HepG2 (cell line): ENCODE data around the gene SAMD4A. TPM values are rescaled to one million over a fixed set of nuclear protein-coding genes. Genes with fewer than 3 reads are reported as not detected.

Experiments used
- ATAC-seq: fragments of 200-7000 bp; cut with Tn5 transposase; 3 replicates; pipeline ENCODE4 v1.9.1; 2020; ENCODE audit warnings: mild to moderate bottlenecking, moderate library complexity
- BruUV-seq: library from RNA; stranded (reverse); fragments of 400-500 nt; replicated peaks from 2 replicates; lab custom pipeline; 2021; lab: Mats Ljungman, UMichigan
- CTCF ChIA-PET: fragments of 300-600 bp; formaldehyde crosslinking; extraction: SDS; loops from one replicate; lab custom pipeline; 2021; ENCODE audit warnings: low total read pairs, inconsistent platforms, low intra/inter-chr PET ratio; lab: Yijun Ruan, JAX
- POLR2A ChIA-PET: fragments of 350-600 bp; sonication (Branson Sonifier 250); formaldehyde crosslinking; loops from one replicate; lab custom pipeline; 2020; ENCODE audit warnings: antibody characterized with exemption, inconsistent platforms; lab: Yijun Ruan, JAX
- DNase-seq: peaks from one replicate; pipeline ENCODE4 v3.0.0-alpha.2; 2015; ENCODE audit warnings: low spot score
- FAIRE-seq: peaks from 3 replicates; lab custom pipeline; 2011; peaks lifted over from hg19 to GRCh38; lab: Jason Lieb, UNC
- H2AFZ ChIP-seq: one replicate; pipeline ENCODE4 v1.6.1; 2011; ENCODE audit warnings: low read length, inconsistent platforms
- H3K27ac ChIP-seq: fragments of 300-600 bp; 3 replicates; pipeline ENCODE4 v1.8.0; 2011; ENCODE audit warnings: mixed run types, mild to moderate bottlenecking, mixed read lengths, low read length, inconsistent platforms; ENCODE audit not compliant: insufficient read depth; ENCODE audit errors: extremely low read length
- H3K27me3 ChIP-seq, 2 experiments: fragments of 200-600 bp in 1 of 2; 2 replicates in 1 of 2; 3 replicates in 1 of 2; pipeline versions ENCODE4 v1.6.0 to v1.8.0; 2011; ENCODE audit warnings: low read length in 2 of 2, mild to moderate bottlenecking in 2 of 2, moderate library complexity in 2 of 2, inconsistent platforms in 1 of 2; ENCODE audit not compliant: insufficient read depth in 2 of 2, control insufficient read depth in 1 of 2
- H3K36me3 ChIP-seq, 2 experiments: fragments of 200-600 bp in 1 of 2; replicated peaks in 1 of 2; 2 replicates in 1 of 2; 3 replicates in 1 of 2; pipeline versions ENCODE4 v1.5.1 to v1.8.0; 2011; ENCODE audit warnings: low read length in 2 of 2, inconsistent platforms in 1 of 2; ENCODE audit not compliant: insufficient read depth in 2 of 2, control insufficient read depth in 1 of 2
- H3K4me1 ChIP-seq: 2 replicates; pipeline ENCODE4 v1.5.1; 2012; ENCODE audit warnings: low read length, inconsistent platforms; ENCODE audit not compliant: insufficient read depth
- H3K4me2 ChIP-seq: 2 replicates; pipeline ENCODE4 v1.6.0; 2011; ENCODE audit warnings: low read depth, low read length, inconsistent platforms
- H3K4me3 ChIP-seq, 3 experiments: fragments of 200-600 bp in 1 of 3; sonication (generic), shearing (Covaris generic) in 1 of 3; replicated peaks in 1 of 3; 2 replicates each; pipeline ENCODE4 v1.5.1; 2011 to 2016; ENCODE audit warnings: low read length in 3 of 3, inconsistent platforms in 2 of 3, low read depth in 2 of 3, mild to moderate bottlenecking in 2 of 3, control low read depth in 1 of 3, mixed read lengths in 1 of 3; ENCODE audit not compliant: insufficient read depth in 1 of 3
- H3K79me2 ChIP-seq: one replicate; pipeline ENCODE4 v1.6.1; 2011; ENCODE audit warnings: low read length, inconsistent platforms; ENCODE audit not compliant: insufficient read depth
- H3K9ac ChIP-seq: 2 replicates; pipeline ENCODE4 v1.6.0; 2011; ENCODE audit warnings: mild to moderate bottlenecking, low read depth, low read length, inconsistent platforms; ENCODE audit not compliant: insufficient read depth
- H3K9me3 ChIP-seq: 2 replicates; pipeline ENCODE4 v1.5.1; 2012; ENCODE audit warnings: mild to moderate bottlenecking, low read length
- H4K20me1 ChIP-seq: 2 replicates; pipeline ENCODE4 v1.6.0; 2011; ENCODE audit warnings: inconsistent platforms, mild to moderate bottlenecking, low read length, moderate library complexity; ENCODE audit not compliant: insufficient read depth
- ARNT2 ChIP-seq: sonication (generic); formaldehyde crosslinking; IDR thresholded peaks from 2 replicates; pipeline ENCODE4 v1.8.0; 2022; ENCODE audit warnings: mild to moderate bottlenecking, low read depth, missing genetic modification reagents, moderate library complexity
- ASH2L ChIP-seq: fragments of 300-600, 200-600 bp; sonication (generic); IDR thresholded peaks from 2 replicates; pipeline ENCODE4 v1.7.0; 2017; ENCODE audit warnings: low read depth, mild to moderate bottlenecking, moderate library complexity, mixed read lengths, low read length; ENCODE audit not compliant: insufficient read length
- FOXA3 ChIP-seq: IDR thresholded peaks from 2 replicates; pipeline ENCODE4 v1.6.1; 2016; ENCODE audit warnings: missing genetic modification reagents, missing compliant biosample characterization
- HMGXB4 ChIP-seq, 2 experiments: sonication (generic) in 1 of 2; formaldehyde crosslinking in 1 of 2; IDR thresholded peaks; 2 replicates each; pipeline versions ENCODE4 v1.4.0 to v1.6.1; 2018 to 2020; ENCODE audit warnings: missing genetic modification reagents in 2 of 2, borderline replicate concordance in 1 of 2, low read depth in 1 of 2, mild to moderate bottlenecking in 1 of 2, missing biosample characterization in 1 of 2
- HOXD1 ChIP-seq: sonication (generic); formaldehyde crosslinking; IDR thresholded peaks from 2 replicates; pipeline ENCODE4 v1.5.0; 2020; ENCODE audit warnings: missing genetic modification reagents
- KAT7 ChIP-seq: IDR thresholded peaks from 2 replicates; pipeline ENCODE4 v1.6.1; 2018; ENCODE audit warnings: borderline replicate concordance, missing compliant biosample characterization
- NAIF1 ChIP-seq: sonication (generic); formaldehyde crosslinking; IDR thresholded peaks from 2 replicates; pipeline ENCODE4 v1.5.0; 2020; ENCODE audit warnings: mild to moderate bottlenecking, missing genetic modification reagents, borderline replicate concordance
- NR2F6 ChIP-seq, 2 experiments: IDR thresholded peaks; 2 replicates each; pipeline ENCODE4 v1.6.1; 2016; ENCODE audit warnings: antibody characterized with exemption in 1 of 2, mild to moderate bottlenecking in 1 of 2
- RAD21 ChIP-seq: fragments of 450-650 bp; formaldehyde crosslinking; IDR thresholded peaks from 2 replicates; pipeline ENCODE4 v1.5.0; 2020; ENCODE audit warnings: mild to moderate bottlenecking
- ZBTB42 ChIP-seq: sonication (generic); formaldehyde crosslinking; IDR thresholded peaks from 2 replicates; pipeline ENCODE4 v1.5.0; 2020; ENCODE audit warnings: mild to moderate bottlenecking, missing genetic modification reagents
- ZNF234 ChIP-seq: sonication (generic); formaldehyde crosslinking; conservative IDR thresholded peaks from 2 replicates; pipeline ENCODE4 v1.5.1; 2020; ENCODE audit warnings: mild to moderate bottlenecking, missing genetic modification reagents
- ZNF503 ChIP-seq: sonication (generic); formaldehyde crosslinking; IDR thresholded peaks from 2 replicates; pipeline ENCODE4 v1.4.0; 2020; ENCODE audit warnings: missing genetic modification reagents
- ZNF792 ChIP-seq: IDR thresholded peaks from 2 replicates; pipeline ENCODE4 v1.6.1; 2016
- WGBS: methylation state at CpG from one replicate; pipeline ENCODE4 v1.1.6; 2017; ENCODE audit warnings: low lambda C conversion rate; 5-methylcytosine and 5-hydroxymethylcytosine counted together
- in situ Hi-C: cut with HindIII; loops from 2 replicates; pipeline ENCODE4 v1.10.0; 2017; ENCODE audit warnings: low pct_unique_long_range_greater_than_20kb; ENCODE audit not compliant: extremely low pct_ligation_motif_present
- intact Hi-C: fragments of 100-400 bp; cut with micrococcal nuclease; formaldehyde crosslinking; loops from one replicate; pipeline ENCODE4 v1.10.0; 2022; ENCODE audit not compliant: unreplicated experiment
- polyA plus RNA-seq, 8 experiments: library from polyadenylated mRNA; depleted of rRNA in 3 of 8; stranded (reverse) in 7 of 8; unstranded in 1 of 8; fragments of >200 nt; fragmentation: Illumina TruSeq in 4 of 8; extraction: Trizol in 4 of 8; gene quantifications; 2 replicates each; pipeline versions ENCODE4 v1.2.1 to v1.2.3, GENCODE V29; 2011 to 2016; ENCODE audit warnings: low read depth in 4 of 8, missing spikeins in 1 of 8, mixed read lengths in 1 of 8; ENCODE audit not compliant: insufficient read depth in 1 of 8
- total RNA-seq, 5 experiments: library from RNA; depleted of rRNA; stranded (reverse); fragments of >200 nt; fragmentation: Illumina TruSeq; extraction: Trizol; gene quantifications; 2 replicates each; pipeline ENCODE4 v1.2.3, GENCODE V29; 2016; ENCODE audit warnings: low read depth in 1 of 5
- TF ChIP-seq, protein P1 (sequence below): sonication (generic); formaldehyde crosslinking; conservative IDR thresholded peaks from 2 replicates; pipeline ENCODE4 v1.4.0; 2020; ENCODE audit warnings: mild to moderate bottlenecking, missing genetic modification reagents, moderate library complexity

Gene SAMD4A
- total and polyA plus RNA-seq, 2 of the 13 experiments (the other 11 are each of a cell fraction or from before 2014, with no cell fraction given) = 11.8 to 13.0 TPM

DNA sequence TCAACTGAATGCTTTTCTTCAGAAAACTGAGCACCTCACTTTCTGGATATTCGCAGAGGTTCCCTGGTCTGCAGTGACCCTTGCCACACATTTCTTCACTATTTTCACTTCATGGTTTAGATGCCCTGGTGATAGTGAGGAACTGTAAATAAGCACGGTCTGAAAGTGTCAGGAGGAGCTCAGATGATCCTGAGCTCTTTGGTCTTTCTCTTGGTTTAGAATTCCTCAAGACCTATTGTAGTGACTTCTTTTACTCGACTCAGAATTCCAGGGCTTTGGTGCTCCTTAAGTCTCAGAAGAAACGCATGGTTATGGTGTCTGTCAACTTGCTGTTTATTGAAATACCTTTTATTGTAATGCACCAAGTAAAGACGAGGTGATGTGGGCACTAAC lies 84.0 kb downstream of the SAMD4A start (continued):
- TF ChIP-seq, protein P1, sequence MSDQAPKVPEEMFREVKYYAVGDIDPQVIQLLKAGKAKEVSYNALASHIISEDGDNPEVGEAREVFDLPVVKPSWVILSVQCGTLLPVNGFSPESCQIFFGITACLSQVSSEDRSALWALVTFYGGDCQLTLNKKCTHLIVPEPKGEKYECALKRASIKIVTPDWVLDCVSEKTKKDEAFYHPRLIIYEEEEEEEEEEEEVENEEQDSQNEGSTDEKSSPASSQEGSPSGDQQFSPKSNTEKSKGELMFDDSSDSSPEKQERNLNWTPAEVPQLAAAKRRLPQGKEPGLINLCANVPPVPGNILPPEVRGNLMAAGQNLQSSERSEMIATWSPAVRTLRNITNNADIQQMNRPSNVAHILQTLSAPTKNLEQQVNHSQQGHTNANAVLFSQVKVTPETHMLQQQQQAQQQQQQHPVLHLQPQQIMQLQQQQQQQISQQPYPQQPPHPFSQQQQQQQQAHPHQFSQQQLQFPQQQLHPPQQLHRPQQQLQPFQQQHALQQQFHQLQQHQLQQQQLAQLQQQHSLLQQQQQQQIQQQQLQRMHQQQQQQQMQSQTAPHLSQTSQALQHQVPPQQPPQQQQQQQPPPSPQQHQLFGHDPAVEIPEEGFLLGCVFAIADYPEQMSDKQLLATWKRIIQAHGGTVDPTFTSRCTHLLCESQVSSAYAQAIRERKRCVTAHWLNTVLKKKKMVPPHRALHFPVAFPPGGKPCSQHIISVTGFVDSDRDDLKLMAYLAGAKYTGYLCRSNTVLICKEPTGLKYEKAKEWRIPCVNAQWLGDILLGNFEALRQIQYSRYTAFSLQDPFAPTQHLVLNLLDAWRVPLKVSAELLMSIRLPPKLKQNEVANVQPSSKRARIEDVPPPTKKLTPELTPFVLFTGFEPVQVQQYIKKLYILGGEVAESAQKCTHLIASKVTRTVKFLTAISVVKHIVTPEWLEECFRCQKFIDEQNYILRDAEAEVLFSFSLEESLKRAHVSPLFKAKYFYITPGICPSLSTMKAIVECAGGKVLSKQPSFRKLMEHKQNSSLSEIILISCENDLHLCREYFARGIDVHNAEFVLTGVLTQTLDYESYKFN (CRISPR knock-in tag) = peak; percentile 21; the same call in 1 of the 2 replicates
- peak; percentile 37 for TF ChIP-seq ASH2L
- TF ChIP-seq FOXA3 = peak; percentile 63; the same call in 1 of the 2 replicates
- no peak for TF ChIP-seq ZNF503 (CRISPR knock-in tag)
- peak; percentile 37 for TF ChIP-seq NR2F6 (IDR thresholded peaks at IDR 0.05)
- TF ChIP-seq NR2F6 (CRISPR knock-in tag; IDR thresholded peaks at IDR 0.05) = no peak; the same call in 1 of the 2 replicates
- TF ChIP-seq ZBTB42 (CRISPR knock-in tag) = no peak
- TF ChIP-seq, all 625 proteins: peak for 19

GRCh38 chr14:54651649-54652048 lies 84.7 kb downstream of the SAMD4A start:
- no peaks in the 10 kb centered on the region for H3K27me3 ChIP-seq
- H2AFZ ChIP-seq = no peak overlapping the region
- H3K9me3 ChIP-seq = no peaks in the 10 kb centered on the region
- intact Hi-C loops = loop anchor here (1.0 to 5.0 kb wide), 2 partner anchors 8 to 84 kb away; partner anchors contain the start of gene SAMD4A
- peaks cover 99% of the 10 kb centered on the region for H3K4me1 ChIP-seq
- peak overlapping the region; percentile 82 for H3K27ac ChIP-seq
- H4K20me1 ChIP-seq = no peaks in the 10 kb centered on the region
- peak overlapping the region; percentile 64 for H3K9ac ChIP-seq
- no peak for ATAC-seq
- no peak for FAIRE-seq
- H3K79me2 ChIP-seq = peaks cover 72% of the 10 kb centered on the region
- BruUV-seq = TSS peak; percentile 83
- peak overlapping the region; percentile 73 for H3K4me2 ChIP-seq
- CTCF ChIA-PET = no interaction called here
- peak overlapping the region in 2 of 3 experiments; percentile 0 to 6; a peak in 1 of 6 replicates for H3K4me3 ChIP-seq
- POLR2A ChIA-PET = interaction anchor here (1.2 to 5.2 kb wide), 3 partner anchors 8 to 86 kb away, joined by 5 to 35 read pairs (median 32); partner anchors contain the start of gene SAMD4A
- 89% methylated on average over 4 of the region's 4 CpGs for WGBS
- in situ Hi-C loops = loop anchor here (5.0 kb wide), 1 partner anchor 84 kb away; the partner anchor contains the start of gene SAMD4A
- H3K36me3 ChIP-seq = no peaks in the 10 kb centered on the region
- DNase-seq = no peak
- TF ChIP-seq HOXD1 (CRISPR knock-in tag) = no peak
- no peak for TF ChIP-seq RAD21
- TF ChIP-seq KAT7 (CRISPR knock-in tag) = no peak
- no peak for TF ChIP-seq ARNT2 (CRISPR knock-in tag)
- no peak for TF ChIP-seq ZNF234 (CRISPR knock-in tag)
- TF ChIP-seq ZNF792 (CRISPR knock-in tag) = no peak
- TF ChIP-seq HMGXB4 (CRISPR knock-in tag; IDR thresholded peaks at IDR 0.05; ENCODE audit: borderline replicate concordance in 1 of 2, low read depth in 1 of 2) = no peak
- TF ChIP-seq NAIF1 (CRISPR knock-in tag) = no peak
